NCI-H2196 treated with DMSO at 0.1 percent for 48 hours (cell line): ENCODE results near the gene WDR86.

ENCODE experiments used
- DNase-seq: peaks from one replicate; lab custom pipeline; 2025; ENCODE audit not compliant: unreplicated experiment; lab: John Stamatoyannopoulos, UW

The WDR86 gene

DNA sequence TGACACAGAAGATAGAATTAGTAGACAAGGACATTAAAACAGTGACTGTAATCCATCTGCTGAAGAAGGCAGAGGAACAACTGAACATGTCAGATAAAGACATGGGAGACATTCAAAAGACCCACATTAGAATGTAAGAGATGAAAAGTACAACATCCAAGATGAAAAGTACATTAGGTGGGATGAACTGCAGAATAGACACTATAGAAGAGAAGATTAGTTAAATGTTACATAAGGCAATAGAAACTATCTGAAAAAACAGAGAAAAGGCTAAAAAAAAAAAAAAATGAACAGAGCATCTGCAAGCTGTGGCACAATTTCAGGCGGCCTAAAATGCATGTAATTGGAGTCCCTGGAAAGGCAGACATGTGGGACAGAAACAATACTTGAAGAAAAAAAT, 46.7 kb downstream of the WDR86 start:
- DNase-seq, result no peak

DNA sequence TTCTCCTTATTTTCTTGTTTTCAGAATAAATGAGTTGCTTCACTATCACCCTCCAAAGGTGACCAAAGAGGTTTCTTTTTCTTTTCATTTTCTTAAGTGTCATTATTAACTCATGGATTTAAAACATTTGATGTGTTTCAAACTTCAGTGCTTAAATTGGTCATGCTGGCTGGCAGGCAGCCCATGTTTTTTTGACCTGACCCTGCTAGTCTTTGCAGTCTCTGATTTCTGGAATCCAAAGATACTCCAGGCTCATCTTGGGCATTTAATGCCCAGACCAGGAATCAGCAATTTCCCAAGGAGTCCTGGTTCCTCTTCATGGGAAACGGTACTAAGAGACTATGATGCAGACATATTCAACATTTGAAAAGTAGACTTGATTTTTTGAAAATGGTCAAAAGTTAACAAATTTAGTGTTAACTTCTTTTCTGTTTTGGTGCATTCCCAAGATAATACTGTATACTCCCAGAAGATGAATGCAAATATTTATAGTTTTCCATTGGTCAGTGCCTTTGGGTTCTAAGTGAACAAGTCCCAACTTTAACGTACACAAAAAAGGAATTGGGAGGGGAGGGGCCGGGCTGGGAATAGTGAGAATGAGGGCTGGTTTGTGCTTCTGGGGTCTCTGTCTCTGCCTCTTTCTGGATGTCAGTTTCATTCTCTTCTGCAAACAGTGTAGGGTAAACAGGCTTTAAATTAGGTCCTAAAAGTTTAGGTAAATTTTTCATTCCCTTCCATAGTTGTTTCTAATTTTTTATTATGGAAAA, 48.5 kb downstream of the WDR86 start:
- DNase-seq, result no peak

DNA sequence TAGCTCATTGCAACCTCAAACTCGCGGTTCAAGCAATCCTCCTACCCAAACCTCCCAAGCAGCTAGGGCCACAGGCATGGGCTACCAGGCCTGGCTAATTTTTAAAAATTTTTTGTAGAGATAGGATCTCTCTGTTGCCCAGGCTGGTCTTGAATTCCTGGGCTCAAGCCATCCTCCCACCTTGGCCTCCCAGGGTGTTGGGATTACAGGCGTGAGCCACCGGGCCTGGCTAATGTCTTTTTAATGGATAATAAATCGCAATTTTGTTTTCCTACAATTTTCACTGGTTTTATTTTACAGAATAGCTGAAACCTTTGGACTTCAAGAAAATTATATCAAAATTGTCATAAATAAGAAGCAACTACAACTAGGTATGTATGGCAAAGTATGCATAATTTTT, 57.3 kb downstream of the WDR86 start:
- DNase-seq, result no peak

GRCh38 chr7:151351967-151352366, 57.9 kb downstream of the WDR86 start:
- DNase-seq, result no peak

DNA sequence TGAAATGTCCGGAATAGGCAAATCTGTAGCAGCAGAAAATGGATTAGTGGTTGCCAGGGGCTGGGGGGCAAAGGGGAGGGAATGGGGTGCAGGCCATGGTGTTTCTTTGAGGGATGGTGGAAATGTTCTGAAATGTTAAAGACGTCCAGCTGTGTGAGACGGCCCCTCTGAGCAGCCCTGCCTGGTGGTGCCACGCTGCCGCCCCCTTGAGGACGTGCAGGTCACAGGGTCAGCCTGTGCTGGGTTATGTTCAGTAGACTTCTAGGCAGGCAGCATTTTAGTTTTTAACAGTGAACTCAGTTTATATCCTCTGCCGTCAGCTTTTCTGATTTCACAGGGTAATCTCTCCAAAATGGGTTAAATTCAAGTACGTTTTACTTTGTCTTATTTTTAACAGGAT, 58.8 kb downstream of the WDR86 start:
- no peak for DNase-seq

DNA sequence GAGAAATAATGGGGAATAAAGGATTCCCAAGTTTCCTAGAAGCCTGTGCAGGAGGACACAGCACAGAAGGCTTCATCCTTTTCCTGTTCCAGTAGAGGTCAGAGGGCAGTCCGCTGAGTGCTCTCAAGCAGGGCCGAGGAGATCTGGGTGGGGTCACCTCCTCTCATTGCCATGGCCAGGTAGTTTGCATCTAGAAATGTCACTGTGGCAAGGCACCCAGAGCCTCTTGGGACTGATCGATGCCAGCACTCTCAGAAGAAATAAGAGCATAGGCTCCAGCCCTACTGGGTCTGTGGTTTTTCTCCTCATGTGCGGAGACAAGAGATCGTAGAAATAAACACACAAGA, 60.4 kb downstream of the WDR86 start:
- DNase-seq, result no peak

DNA sequence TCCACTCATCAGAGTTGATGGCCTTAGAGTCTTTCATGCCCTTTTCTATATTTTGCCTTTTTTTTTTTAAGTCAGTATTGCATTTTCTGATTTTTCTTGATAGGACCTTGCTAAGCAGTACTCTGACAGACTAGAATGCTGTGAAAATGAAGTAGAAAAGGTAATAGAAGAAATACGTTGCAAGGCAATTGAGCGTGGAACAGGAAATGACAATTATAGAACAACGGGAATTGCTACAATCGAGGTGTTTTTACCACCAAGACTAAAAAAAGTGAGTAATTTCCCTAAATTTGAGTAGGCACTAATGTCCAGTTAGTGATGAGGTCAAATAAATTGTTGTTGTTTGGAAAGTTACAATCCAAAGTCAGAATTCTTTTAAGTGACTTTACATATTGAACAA, 60.9 kb downstream of the WDR86 start:
- no peak for DNase-seq

- no peak for DNase-seq
Measured at GRCh38 chr7:151347200-151347599, 62.6 kb downstream of the WDR86 start.

DNA sequence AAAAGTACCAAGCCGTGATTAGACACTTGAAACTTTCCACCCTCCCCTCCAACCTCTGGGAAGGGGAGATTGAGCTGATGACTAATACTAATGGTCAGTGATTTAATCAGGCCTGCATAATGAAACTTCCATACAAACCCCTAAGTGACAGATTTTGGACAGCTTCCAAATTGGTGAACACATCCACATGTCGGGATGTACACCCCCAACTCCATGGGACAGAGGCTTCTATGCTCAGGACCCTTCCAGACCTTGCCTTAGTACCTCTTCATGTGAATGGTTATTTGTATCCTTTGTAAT, 63.4 kb downstream of the WDR86 start:
- DNase-seq, result no peak

DNA sequence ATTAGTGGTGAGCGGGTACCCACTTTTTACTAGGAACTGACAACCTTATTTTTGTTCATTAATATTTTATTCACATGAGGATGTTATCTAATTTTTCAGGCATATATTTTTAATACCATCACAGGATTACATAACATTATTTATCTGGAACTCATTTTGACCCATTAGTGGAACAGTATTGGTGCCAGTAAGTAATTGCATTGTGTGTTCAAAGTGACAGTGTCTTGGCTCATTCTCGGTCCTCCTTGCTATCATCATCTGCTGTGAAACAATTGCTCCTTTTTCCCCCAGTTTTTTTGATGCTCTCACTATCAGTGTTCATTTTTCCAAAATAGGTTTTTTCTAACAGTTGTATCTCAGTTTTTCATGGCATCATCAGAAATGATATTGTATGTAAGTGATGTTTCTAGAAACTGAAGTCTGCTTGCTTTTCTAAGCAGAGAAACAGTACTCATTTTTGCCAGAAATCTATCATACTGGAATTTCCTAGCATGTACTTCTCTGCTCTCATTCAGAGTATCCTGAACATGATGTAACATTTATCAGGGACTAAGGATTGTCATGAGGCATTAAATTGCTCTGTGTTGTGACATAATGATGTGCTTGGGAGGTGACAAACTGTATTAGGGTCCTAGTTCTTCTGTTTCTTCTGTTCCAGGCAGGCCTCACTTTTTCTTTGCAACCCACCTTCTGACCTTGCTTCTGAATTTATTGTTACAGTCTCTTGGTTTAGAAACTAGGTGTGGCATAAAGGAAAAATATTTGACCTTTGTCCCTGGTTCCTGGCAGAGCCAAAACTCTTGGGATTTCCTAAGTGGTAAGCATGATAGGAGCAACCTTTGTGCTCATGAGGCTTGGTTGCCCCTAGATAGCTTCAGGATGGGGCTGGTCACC, 64.0 kb downstream of the WDR86 start:
- DNase-seq, result no peak

- DNase-seq, result no peak
Measured at GRCh38 chr7:151343516-151343915, 66.3 kb downstream of the WDR86 start.

GRCh38 chr7:151342811-151343210, 67.0 kb downstream of the WDR86 start:
- DNase-seq, result no peak

DNA sequence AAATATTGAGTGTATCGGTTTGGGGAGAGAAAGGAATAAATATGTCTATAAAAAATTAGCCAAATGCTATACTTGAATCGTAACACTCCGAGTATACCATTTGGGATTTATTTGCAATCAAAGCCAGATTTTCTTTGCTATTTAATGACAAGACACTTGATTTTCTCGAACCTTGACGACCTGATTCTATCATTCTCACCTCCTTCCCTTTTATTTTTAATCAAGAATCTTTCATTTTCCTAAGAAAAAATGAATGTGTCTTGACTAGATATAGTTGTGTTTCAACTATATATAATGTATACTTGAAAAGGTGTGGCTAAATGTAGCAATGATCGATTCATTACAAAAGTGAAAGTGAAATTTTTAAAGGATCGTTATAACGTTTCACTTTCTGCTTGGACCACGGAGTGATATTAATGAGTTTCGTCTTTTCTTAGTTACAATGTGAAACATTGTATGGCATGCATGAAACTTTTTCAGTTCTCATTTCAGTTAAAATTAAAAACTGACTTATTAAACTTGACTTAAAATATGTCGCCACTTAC, 67.7 kb downstream of the WDR86 start:
- no peak for DNase-seq

- peak; percentile 38 for DNase-seq
Measured at GRCh38 chr7:151341357-151342101, 68.3 kb downstream of the WDR86 start, which contains the start of gene NUB1. Gene NUB1, plus strand, starts transcription at chr7:151341812. Its CDS starts 3,538 bp downstream, at chr7:151345350.

DNA sequence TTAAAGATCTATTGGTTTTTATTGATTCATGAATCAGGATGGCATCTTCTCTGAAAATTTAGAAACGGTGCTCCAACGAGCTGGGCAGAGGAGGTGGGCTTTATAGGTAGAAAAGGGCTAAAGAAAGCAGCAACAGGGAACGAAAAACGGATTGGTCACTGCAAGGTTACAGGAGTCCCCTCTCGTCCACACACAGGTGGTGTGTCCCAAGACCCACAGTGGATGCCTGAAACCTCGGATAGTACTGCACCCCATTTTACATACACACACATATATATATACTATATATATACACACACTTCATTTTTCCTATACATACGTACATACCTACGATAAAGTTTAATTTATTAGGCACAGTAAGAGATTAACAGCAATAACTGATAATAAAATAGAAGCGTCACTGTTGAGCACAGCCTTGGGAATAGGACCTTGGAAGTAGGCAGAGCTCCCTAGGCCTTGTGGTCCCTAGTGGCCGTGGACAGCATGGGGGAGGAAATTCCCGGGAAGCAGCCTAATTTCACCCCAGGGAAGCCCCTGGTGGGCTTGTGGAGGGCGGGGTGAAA, 69.0 kb downstream of the WDR86 start:
- no peak for DNase-seq

DNA sequence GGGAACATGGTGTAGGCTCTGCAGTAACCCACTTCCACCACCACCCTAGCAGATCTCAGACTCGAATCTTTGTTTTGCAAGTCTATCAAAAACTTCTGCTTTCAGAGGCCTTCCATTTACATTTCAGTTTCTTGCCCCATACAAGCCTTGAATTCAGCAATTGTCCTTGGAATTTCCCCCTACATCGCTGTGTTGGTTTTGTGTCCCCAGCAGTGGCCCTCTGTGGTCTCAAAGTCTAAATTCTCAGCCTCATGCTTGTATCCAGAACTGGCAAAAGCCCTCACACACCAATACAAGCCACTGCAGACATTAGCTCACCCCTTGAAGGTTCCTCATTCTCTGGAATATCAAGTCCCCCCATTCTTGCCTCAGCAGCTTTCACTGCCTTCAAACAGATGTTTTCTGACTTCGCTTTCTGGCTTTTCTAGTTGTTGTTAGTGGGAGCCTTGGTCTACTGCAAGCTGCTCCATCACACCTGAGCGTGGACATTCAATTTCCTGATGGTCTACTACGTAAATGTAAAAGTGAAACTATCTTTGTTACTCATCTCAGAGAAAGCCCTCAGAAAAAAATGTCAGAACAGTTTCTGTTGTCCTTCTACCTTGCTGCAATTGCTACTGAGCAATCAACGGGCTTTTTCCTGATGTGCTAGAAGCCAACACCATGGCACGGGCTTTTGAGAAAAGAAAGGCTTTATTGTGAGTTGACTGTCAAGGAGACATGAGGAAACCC, 70.0 kb downstream of the WDR86 start:
- no peak for DNase-seq

GRCh38 chr7:151338809-151339208, 71.0 kb downstream of the WDR86 start:
- no peak for DNase-seq

DNA sequence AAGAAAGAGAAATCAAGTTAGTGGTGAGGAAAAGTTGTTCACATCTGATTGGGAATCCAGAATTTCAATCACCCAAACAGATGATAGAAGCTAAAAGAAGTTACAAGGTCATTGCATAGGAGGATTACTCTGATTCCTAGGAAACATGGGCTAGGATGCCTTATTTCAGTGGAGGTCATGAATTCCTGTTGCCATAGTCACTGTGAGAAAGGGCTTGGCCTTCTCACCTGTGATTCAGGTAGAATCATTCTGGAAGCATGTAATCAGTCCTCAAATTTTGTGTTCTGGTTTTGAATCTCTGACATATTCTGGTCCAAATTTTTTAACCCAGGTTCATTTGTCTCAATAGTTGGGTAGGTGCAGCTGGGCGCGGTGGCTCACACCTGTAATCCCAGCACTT, 72.5 kb downstream of the WDR86 start:
- no peak for DNase-seq

GRCh38 chr7:151336027-151336708, 73.7 kb downstream of the WDR86 start:
- DNase-seq, result no peak

- DNase-seq, result no peak
Measured at GRCh38 chr7:151334628-151335027, 75.2 kb downstream of the WDR86 start.
